PFSK-1 (cell line): ENCODE results near the gene PEAK3.

Experiments used
- FOXP2 ChIP-seq: optimal IDR thresholded peaks from 2 replicates; pipeline ENCODE3; 2011; ENCODE audit warnings: borderline replicate concordance, control low read depth, inconsistent platforms; ENCODE audit not compliant: insufficient read depth; ENCODE audit errors: extremely low read length, extremely low read depth
- POLR2AphosphoS5 ChIP-seq: IDR thresholded peaks from 2 replicates; pipeline ENCODE4 v1.6.1; 2012; ENCODE audit warnings: low read depth, mild to moderate bottlenecking, control low read depth, low read length, moderate library complexity
- REST ChIP-seq, 2 experiments: IDR thresholded peaks; 2 replicates each; pipeline versions ENCODE4 v1.6.1 to v1.8.0; 2011 to 2012; ENCODE audit warnings: low read depth in 2 of 2, low read length in 2 of 2, control low read depth in 1 of 2, inconsistent platforms in 1 of 2, mild to moderate bottlenecking in 1 of 2, moderate library complexity in 1 of 2; ENCODE audit not compliant: insufficient read depth in 1 of 2
- SIN3A ChIP-seq: IDR thresholded peaks from 2 replicates; pipeline ENCODE4 v1.6.1; 2012; ENCODE audit warnings: mild to moderate bottlenecking, low read length, moderate library complexity, borderline replicate concordance; ENCODE audit not compliant: insufficient read depth
- TAF1 ChIP-seq: IDR thresholded peaks from 2 replicates; pipeline ENCODE4 v1.6.1; 2012; ENCODE audit warnings: low read length, control low read depth, borderline replicate concordance; ENCODE audit not compliant: insufficient read depth

The PEAK3 gene

GRCh38 chr19:2229103-2230032 lies 52.6 kb downstream of the PEAK3 start:
- TF ChIP-seq REST (IDR thresholded peaks at IDR 0.05; ENCODE audit: insufficient read depth in 1 of 2, low read depth in 2 of 2, low read length in 2 of 2) (no peak), FOXP2 (no peak)

GRCh38 chr19:2228157-2229030 lies 53.6 kb downstream of the PEAK3 start:
- no peak for TF ChIP-seq TAF1

GRCh38 chr19:2227415-2228156 lies 54.4 kb downstream of the PEAK3 start:
- no peak for TF ChIP-seq FOXP2
- no peak for TF ChIP-seq REST (IDR thresholded peaks at IDR 0.05; ENCODE audit: insufficient read depth in 1 of 2, low read depth in 2 of 2, low read length in 2 of 2)
- TF ChIP-seq TAF1 = no peak
- no peak for TF ChIP-seq SIN3A
- no peak for TF ChIP-seq POLR2AphosphoS5

- TF ChIP-seq SIN3A = no peak
- TF ChIP-seq FOXP2 = no peak
- no peak for TF ChIP-seq POLR2AphosphoS5
- no peak for TF ChIP-seq REST (IDR thresholded peaks at IDR 0.05; ENCODE audit: insufficient read depth in 1 of 2, low read depth in 2 of 2, low read length in 2 of 2)
- TF ChIP-seq TAF1 = no peak
Measured at GRCh38 chr19:2226840-2227360, 55.1 kb downstream of the PEAK3 start.
